Tongue (tissue), 2 donors: Measurements from ENCODE around the gene ANKRD31. TPM values are rescaled to one million over a fixed set of nuclear protein-coding genes. Genes with fewer than 3 reads are reported as not detected.
"Not testable (repeated sequence)": the region's sequence is repeated elsewhere in the genome, so short reads cannot be mapped to it uniquely, and the experiment has no call there.

Experiments used
- DNase-seq: peaks from one replicate; pipeline ENCODE4 v3.0.0-alpha.2; 2015
- total RNA-seq: library from RNA; depleted of rRNA; stranded (reverse); fragments of >200 nt; gene quantifications from one replicate; pipeline ENCODE4 v1.2.3, GENCODE V29; 2014

Gene ANKRD31
- total RNA-seq, 1 donor from 2014 or later: 0.51 TPM

GRCh38 chr5:75148051-75148450 lies 88.6 kb downstream of the ANKRD31 start:
- DNase-seq: no peak

GRCh38 chr5:75142566-75143136 lies 94.0 kb downstream of the ANKRD31 start:
- DNase-seq: no peak

- no peak for DNase-seq
These were observed 96.4 kb downstream of the ANKRD31 start for GRCh38 chr5:75140277-75140676.

DNA sequence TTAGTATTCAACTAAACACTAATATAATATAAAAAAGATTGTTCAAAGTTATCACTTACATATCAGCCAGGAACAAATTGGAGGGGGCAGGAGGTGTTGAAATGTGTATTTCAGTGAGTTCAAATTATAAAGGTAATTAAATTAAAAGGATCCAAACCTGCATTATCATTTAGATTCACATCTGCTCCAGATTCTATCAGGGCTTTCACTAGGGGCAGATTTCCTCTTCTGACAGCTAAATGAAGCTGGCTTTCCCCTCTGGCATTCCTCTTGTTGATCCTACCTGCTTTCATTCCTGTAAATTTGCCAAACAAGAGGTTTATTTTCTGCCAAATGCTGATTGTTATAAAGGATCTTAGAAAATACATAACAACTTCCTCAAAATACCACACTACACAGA lies 98.0 kb downstream of the ANKRD31 start:
- no peak for DNase-seq

GRCh38 chr5:75130818-75131349 lies 105.8 kb downstream of the ANKRD31 start:
- DNase-seq: no peak

DNA sequence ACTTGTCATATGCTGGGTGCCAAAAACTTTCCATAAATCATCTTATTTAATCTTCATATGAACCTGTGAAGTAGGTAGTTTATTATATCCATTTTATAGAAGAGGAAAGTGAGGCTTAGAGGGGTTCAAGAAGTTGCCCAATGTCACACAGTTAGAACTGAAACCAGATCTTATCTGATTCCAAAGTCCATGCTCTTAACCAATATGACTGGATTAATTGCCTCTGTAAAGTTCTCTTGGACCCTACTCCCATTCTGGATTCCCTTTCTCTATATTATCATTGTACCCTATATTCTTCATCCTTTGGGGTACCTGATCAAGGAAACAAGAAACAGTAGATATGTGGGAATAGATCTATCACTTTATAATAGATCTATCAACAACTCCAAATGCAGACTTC lies 119.8 kb downstream of the ANKRD31 start:
- no peak for DNase-seq

GRCh38 chr5:75114311-75114710 lies 122.4 kb downstream of the ANKRD31 start:
- peak; percentile 36 for DNase-seq

GRCh38 chr5:75113354-75114113 lies 123.1 kb downstream of the ANKRD31 start:
- no peak for DNase-seq

DNA sequence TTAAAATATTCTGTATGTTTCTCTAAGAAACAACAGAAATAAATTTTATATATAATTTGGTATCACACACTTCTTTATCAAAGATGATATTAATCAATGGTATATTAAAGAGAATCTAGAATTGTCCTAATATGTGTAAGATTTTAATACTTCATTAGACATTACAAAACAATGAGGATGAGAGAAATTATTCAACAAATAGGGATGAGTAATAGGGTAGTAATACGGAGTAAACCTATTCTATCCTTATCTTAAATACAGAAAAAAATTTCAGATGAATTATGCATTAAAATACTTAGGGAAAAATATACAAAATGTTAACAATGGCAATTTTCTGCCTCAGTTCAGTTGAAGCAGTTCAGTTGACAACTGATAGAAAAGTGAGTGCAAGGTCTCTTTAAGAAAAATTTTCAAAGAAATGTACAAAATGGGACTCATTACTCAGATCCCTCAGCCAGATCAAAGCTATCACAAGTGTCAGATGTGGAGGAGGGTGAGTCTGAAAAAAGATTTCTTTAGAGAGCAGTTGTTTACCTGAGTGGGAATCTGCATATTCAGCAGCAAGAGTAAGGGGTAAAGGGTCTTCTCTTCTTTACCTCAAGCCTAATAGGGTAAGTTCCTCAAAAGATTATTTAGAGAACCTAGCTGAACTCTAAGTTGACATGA lies 127.6 kb downstream of the ANKRD31 start:
- DNase-seq: no peak

DNA sequence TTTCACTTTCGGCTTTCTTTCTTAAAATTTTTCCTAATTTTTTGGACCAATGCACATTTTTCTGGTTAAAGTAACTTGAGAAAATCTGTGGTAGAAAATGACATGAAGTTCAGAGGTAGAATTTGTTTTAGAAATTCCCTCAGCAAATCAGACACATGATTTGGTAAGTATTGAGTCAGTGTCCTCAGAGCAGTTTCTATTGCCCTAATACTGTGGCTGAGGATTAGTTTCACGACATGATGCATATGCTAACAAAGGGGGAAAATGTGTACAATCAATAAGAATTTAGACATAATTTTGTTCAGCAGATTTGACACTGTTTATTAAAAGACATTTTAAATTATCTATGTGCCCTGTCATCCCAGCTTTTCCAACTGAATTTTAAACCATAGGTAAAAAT lies 128.2 kb downstream of the ANKRD31 start:
- DNase-seq: no peak

DNA sequence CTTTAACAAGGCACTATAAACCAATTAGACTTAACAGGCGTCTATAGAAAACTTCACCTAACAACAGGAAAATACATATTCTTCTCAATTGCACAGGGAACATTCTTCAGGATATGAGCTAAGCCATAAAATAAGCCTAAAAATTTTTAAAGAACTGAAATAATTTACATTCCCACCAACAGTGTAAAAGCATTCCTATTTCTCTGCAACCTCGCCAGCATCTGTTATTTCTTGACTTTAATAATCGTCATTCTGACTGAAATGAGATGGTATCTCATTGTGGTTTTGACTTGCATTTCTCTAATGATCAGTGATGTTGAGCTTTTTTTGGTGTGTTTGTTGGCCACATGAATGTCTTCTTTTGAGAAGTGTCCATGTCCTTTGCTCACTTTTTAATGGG lies 140.7 kb downstream of the ANKRD31 start:
- not testable (repeated sequence) for DNase-seq

- no peak for DNase-seq
These were observed 145.1 kb downstream of the ANKRD31 start for GRCh38 chr5:75091597-75091996.

DNA sequence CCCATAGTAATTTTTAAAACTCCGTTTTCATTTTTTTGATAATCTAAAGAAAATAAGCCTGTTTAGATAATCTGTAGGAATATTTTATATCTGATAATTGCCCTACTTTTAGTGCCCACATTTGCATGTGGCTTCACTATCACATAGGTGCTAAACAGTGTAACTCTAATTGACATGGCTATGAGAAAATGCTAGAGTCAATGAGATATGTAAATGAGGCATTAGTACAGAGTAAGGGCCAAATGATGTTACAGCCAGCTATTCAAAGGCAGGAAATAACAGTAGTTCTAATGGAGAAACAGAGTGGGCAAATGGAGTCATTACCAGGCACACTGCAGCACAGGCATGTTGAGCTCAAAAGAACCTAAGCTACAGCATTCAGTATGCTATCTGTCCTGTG lies 147.0 kb downstream of the ANKRD31 start:
- no peak for DNase-seq

DNA sequence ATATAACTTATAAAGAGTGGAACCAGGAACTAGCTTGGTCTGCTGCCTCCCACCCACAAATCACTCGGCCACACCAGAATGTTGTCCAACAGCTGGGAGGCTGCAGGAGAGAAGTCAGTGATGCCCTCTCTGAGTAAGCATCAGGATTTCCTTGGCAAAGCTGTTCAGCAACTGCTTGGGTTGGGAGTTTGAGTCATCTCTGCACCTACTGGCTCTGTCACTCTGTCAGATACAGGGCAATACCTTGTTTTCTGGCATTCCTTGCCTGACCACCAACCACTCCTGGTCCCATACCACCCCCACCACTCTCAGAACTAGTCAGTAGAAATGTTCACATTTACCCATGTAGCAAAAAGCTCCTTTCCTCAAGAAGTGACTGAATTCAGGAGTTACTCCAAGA lies 147.5 kb downstream of the ANKRD31 start:
- DNase-seq: no peak

DNA sequence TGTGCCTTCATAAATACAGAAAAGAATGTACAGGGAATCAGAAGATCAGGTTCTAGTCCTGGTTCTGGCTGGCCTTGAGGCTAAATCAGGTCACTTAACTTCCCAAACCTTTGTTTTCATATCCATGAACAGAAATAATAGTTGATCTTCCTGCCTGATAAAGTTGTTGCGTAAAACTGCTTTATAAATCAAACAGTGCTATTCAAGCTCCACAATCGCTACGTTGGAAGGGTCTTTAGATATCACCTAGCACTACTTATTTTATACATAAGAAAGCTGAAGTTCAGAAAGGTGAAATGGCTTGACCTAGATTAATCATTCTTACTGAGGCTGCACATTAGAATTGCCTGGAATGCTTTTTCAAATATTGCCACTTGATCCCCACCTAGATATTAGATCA lies 148.0 kb downstream of the ANKRD31 start:
- DNase-seq: no peak

- DNase-seq: no peak
These were observed 155.2 kb downstream of the ANKRD31 start for GRCh38 chr5:75081510-75081909.

DNA sequence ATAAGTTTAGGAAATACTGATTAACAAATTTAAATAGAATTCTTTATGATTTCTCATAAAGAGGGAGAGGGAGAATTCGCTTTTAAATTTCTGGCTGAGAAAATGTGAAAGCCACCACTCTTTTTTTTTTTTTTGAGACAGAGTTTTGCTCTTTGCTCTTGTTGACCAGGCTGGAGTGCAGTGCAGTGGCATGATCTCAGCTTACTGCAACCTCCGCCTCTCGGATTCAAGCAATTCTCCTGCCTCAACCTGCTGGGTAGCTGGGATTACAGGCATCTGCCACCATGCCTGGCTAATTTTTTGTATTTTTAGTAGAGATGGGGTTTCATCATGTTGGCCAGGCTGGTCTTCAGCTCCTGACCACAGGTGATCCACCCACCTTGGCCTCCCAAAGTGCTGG lies 157.3 kb downstream of the ANKRD31 start:
- DNase-seq: not testable (repeated sequence)

DNA sequence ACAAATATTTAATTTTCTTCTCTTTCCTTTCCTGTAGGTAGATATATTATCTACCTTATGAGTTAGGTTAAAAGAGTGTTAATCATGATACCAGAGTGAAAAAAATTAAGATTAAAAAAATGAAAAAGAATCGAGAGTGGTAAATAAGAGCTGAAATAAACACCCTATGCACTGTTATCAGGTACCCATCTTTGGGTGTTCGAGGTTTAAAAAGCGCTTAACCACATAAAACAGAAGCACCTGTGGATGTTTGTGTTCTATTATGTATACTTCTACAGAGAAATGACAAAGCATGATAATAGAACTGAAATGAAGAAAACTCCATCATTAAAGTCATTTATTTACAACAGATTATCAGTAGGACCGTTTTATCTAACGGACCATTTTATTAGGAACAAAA lies 158.7 kb downstream of the ANKRD31 start:
- no peak for DNase-seq

DNA sequence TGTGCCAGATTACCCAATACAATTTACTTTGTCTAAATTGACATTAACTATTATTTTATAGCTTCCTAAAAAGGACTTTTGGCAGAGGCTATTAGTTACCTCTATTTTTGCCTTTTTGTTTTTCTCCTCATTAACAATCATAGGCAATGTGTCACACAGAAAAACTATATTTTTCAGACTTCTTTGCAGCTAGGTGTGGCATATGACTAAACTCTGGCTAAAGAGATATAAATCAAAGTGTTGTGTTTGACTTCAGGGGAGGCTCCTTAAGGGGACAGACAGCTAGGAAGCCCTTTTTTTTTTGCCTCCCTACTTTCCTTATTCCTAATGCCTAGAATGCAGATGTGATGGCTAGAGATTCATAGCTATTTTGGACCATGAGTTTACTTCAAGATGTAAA lies 164.6 kb downstream of the ANKRD31 start:
- DNase-seq: no peak

DNA sequence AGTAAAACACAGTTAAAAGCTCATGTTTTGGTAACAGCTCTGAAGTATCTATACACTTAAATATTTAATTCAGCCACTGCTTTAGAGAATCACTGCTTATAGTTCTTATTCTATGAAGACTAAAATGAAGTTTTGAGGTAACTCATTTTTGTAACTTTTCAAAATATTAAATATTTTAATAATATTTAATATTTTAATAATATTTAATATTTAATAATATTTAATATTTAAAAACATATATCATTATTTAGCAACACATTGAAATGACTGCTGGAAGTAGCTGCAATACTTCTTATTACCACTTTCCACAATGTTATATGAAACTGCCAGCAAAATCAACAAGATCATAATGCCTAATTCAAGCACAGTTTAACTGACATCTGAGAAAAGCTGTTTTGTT lies 165.6 kb downstream of the ANKRD31 start:
- DNase-seq: no peak

DNA sequence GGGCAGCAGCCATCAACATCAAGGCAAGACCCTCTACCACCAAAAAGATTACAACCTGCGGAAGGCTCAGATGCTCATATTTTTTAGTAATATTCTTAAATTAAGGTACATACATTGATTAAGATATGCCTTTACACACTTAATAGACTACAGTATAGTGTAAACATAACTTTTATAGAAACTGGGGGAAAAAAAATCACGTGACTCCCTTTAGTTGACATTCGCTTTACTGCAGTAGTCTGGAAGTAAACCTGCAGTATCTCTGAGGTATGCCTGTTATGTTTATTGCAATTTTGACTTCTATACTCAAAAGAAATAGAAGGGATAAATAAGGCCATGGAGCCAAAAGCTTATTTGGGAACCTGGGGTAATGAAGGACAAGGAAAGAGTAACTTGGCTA lies 169.2 kb downstream of the ANKRD31 start:
- no peak for DNase-seq

GRCh38 chr5:75062925-75063531 lies 173.7 kb downstream of the ANKRD31 start:
- no peak for DNase-seq
